Measurements from ENCODE around the gene NOL4L. TPM values are rescaled to one million over a fixed set of nuclear protein-coding genes. Genes with fewer than 3 reads are reported as not detected.

NOL4L gene
- polyA plus RNA-seq, 4 donors: 16.0 to 97.3 (median 24.0) TPM

DNA sequence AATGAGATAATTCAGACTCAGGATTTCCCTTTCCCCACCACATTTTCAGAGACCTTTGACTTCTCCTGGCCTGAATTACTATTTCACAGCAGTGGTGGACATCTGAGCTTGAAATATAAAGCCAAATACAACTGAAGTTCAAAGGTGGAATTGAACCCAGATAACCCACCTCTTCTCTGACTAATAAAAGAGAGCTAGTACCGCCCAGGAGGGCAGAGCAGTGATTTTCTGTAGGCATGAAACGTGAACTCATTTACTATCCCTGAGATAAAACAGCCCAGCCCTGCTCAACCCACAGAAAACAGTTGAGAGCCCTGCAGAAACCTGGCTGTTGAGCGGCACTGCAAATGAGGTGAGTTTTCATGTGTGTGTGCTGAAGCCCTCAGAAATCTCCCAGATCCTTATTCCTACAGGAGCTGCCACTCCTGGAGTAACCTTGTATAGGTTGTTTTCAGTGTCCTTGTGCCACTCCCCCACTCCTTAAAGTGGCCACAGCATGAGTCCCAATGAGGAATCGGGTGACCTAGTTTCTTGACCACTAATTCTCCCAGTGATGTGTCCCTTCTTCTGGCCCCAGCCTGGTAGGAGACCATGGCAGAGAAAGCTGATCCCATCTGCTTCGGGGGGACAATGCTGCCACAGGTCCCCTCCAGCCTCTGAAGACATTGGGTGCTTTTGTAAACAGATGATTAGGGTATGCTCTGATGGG is 99.2 kb downstream of the NOL4L start:
- Histone ChIP-seq H3K36me3 (ENCODE audit: control insufficient read depth in 3 of 3, insufficient read depth in 2 of 3, low read depth in 1 of 3, low read length in 3 of 3) (peaks cover 0 to 15% (median 0%) of the 10 kb centered on the region in 3 donors), H3K4me3 (ENCODE audit: low read depth in 1 of 3, low read length in 3 of 3) (no peak overlapping the region), H3K27ac (ENCODE audit: low read depth in 1 of 3, low read length in 2 of 3) (peak overlapping the region; percentile 80 to 94 (median 82)), H3K27me3 (ENCODE audit: control insufficient read depth in 3 of 3, insufficient read depth in 3 of 3, low read length in 3 of 3) (no peaks in the 10 kb centered on the region), H3K9me3 (ENCODE audit: control insufficient read depth in 2 of 2, insufficient read depth in 1 of 2, low read depth in 1 of 2, low read length in 1 of 2) (no peaks in the 10 kb centered on the region), H3K4me1 (ENCODE audit: control insufficient read depth in 3 of 3, insufficient read depth in 2 of 3, low read depth in 1 of 3, low read length in 2 of 3) (peaks cover 4 to 25% (median 10%) of the 10 kb centered on the region in 3 donors)
- peak; percentile 73 to 89 for DNase-seq
- FAIRE-seq: no peak
- 19 to 56% (median 38%) methylated on average over 5 of the region's 5 CpGs for WGBS, 3 donors

DNA sequence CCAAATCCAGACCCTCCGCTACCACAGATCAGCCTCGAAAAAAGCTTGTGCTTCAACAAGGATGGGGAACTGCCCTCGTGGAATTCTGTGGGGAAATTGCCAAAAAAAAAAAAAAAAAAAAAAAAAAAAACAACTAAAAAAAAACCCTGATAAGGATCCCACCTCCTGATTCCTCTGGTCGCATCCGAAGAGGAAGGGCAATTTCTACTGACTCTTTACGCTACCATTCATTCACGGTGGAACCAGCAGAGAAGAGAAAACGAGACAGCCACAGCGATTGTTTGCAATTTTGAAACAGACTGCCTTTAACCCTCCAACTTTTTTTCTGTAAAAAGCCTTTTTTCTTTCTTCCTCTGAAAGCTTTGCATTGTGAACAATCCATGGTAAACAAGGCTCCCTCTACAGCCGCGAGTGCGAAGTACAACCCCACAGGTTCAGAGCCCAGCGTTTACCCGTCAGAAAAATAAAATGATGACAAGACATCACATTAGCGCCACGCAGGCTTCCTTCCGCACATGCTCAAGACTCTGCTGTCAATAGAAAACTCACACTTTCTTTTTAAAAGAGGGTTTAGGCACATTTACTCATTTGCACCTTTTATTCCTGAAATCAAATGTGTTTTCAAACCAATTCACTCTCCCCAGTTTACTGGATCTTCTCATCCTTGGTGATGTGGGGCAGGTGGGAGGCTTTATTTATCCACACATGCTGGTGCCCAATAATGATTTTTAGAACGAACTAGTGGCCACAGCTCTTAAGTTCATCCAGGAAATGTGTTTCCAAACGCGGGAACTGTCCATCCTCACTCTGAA is 100.0 kb downstream of the NOL4L start:
- Histone ChIP-seq H3K4me1 (ENCODE audit: control insufficient read depth in 3 of 3, insufficient read depth in 2 of 3, low read depth in 1 of 3, low read length in 2 of 3) (peaks cover 8 to 32% (median 18%) of the 10 kb centered on the region in 3 donors), H3K27me3 (ENCODE audit: control insufficient read depth in 3 of 3, insufficient read depth in 3 of 3, low read length in 3 of 3) (no peaks in the 10 kb centered on the region), H3K4me3 (ENCODE audit: low read depth in 1 of 3, low read length in 3 of 3) (peak overlapping the region in 2 of 3 donors; percentile 79 to 90), H3K27ac (ENCODE audit: low read depth in 1 of 3, low read length in 2 of 3) (peak overlapping the region; percentile 80 to 94 (median 82)), H3K9me3 (ENCODE audit: control insufficient read depth in 2 of 2, insufficient read depth in 1 of 2, low read depth in 1 of 2, low read length in 1 of 2) (no peaks in the 10 kb centered on the region), H3K36me3 (ENCODE audit: control insufficient read depth in 3 of 3, insufficient read depth in 2 of 3, low read depth in 1 of 3, low read length in 3 of 3) (peaks cover 0 to 20% (median 0%) of the 10 kb centered on the region in 3 donors)
- 1 to 3% (median 2%) methylated on average over 20 of the region's 20 CpGs for WGBS, 3 donors
- DNase-seq: peak; percentile 87 to 90
- FAIRE-seq: no peak

DNA sequence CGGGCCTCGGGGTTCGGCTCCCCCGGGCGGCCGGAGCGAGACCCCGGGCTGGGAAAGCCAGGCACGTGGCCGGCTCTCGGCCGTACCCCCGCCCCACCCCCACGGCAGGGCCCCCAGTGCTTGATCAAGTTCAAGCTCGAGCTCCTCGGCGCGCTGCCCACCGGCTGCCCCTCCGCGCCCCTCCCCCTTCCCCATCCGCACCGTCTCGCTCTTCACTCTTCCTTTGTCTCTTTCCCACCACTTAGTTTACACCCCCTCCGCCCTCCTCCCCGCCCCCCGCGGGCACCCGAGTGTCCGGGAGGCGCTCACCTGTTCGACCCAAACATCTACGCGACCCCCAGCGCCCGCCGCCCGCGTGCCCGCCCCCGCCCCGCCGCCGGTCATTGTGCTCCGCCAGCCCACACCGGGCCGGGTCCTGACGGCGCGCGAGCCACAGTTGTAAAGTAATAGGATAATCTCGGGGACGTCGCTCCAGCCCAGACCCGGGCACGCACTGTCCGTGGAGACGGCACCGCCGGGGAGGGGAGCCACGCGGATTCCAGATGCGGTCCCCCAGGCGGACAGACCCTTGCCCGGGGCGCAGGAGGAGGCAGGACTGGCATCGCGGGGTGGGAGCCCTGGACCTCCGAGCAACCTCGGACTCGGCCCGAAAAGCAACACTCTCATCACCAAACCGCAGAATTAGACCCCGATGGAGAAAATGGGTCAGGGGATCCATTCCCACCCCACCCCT is 100.7 kb downstream of the NOL4L start:
- Histone ChIP-seq H3K27me3 (ENCODE audit: control insufficient read depth in 3 of 3, insufficient read depth in 3 of 3, low read length in 3 of 3) (no peaks in the 10 kb centered on the region), H3K36me3 (ENCODE audit: control insufficient read depth in 3 of 3, insufficient read depth in 2 of 3, low read depth in 1 of 3, low read length in 3 of 3) (peaks cover 0 to 26% (median 0%) of the 10 kb centered on the region in 3 donors), H3K27ac (ENCODE audit: low read depth in 1 of 3, low read length in 2 of 3) (peak overlapping the region; percentile 69 to 94 (median 82)), H3K4me3 (ENCODE audit: low read depth in 1 of 3, low read length in 3 of 3) (peak overlapping the region; percentile 43 to 90 (median 79)), H3K4me1 (ENCODE audit: control insufficient read depth in 3 of 3, insufficient read depth in 2 of 3, low read depth in 1 of 3, low read length in 2 of 3) (peaks cover 10 to 40% (median 23%) of the 10 kb centered on the region in 3 donors), H3K9me3 (ENCODE audit: control insufficient read depth in 2 of 2, insufficient read depth in 1 of 2, low read depth in 1 of 2, low read length in 1 of 2) (no peaks in the 10 kb centered on the region)
- WGBS, 3 donors: 0 to 1% (median 1%) methylated on average over 37 to 74 of the region's 74 CpGs
- no peak for FAIRE-seq
- peak; percentile 29 to 67 for DNase-seq

DNA sequence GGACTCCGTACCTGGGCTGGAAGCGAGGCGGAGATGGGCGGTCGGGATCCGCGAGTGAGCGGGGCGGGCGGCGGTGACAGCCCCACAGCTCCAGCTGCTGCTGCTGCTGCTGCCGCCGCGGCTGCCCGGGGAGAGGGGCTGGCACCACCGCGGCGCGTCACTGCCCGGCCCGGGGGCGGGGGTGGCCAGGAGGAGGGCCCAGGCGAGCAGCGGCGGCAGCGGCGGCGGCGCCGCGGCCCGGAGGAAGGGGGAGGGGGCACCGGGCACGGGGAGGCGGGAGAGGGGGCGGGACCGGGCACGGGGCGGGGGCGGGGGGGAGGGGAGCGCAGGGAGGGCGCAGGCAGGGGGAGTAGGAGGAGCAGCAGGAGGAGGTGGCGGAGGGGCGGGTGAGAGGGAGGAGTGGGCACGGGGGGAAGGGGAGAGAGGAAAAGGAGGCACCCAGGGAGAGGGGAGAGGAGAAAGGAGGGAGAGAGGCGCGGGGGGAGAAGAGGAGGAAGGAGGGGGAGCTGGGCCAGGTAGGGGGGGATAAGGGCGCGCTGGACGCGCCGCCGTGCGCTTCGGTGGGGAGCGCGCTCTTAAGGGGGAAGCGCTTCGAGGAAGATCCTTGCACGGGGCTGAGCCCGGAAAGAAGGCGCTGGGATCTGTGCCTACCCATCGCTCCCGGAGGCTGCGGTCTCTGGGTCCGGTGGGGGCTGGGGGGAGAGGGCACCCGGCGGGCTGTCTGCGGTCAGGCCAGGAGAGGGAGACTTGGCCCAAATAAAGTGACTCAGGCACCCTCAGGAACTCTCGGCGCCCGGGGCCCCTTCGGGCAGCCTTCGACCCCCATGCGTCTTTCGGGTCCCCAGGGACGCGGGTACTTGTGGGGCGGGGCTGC is 101.5 kb downstream of the NOL4L start:
- H3K4me3 ChIP-seq (ENCODE audit: low read depth in 1 of 3, low read length in 3 of 3): peak overlapping the region; percentile 66 to 90 (median 79)
- 1 to 3% (median 1%) methylated on average over 18 to 77 of the region's 79 CpGs for WGBS, 3 donors
- H3K9me3 ChIP-seq (ENCODE audit: control insufficient read depth in 2 of 2, insufficient read depth in 1 of 2, low read depth in 1 of 2, low read length in 1 of 2): no peaks in the 10 kb centered on the region
- H3K27ac ChIP-seq (ENCODE audit: low read depth in 1 of 3, low read length in 2 of 3): peak overlapping the region; percentile 69 to 94 (median 84)
- H3K36me3 ChIP-seq (ENCODE audit: control insufficient read depth in 3 of 3, insufficient read depth in 2 of 3, low read depth in 1 of 3, low read length in 3 of 3): peaks cover 0 to 34% (median 0%) of the 10 kb centered on the region in 3 donors
- FAIRE-seq: no peak
- DNase-seq: peak; percentile 75 to 91
- no peaks in the 10 kb centered on the region for H3K27me3 ChIP-seq (ENCODE audit: control insufficient read depth in 3 of 3, insufficient read depth in 3 of 3, low read length in 3 of 3)
- peaks cover 10 to 48% (median 23%) of the 10 kb centered on the region in 3 donors for H3K4me1 ChIP-seq (ENCODE audit: control insufficient read depth in 3 of 3, insufficient read depth in 2 of 3, low read depth in 1 of 3, low read length in 2 of 3)

DNA sequence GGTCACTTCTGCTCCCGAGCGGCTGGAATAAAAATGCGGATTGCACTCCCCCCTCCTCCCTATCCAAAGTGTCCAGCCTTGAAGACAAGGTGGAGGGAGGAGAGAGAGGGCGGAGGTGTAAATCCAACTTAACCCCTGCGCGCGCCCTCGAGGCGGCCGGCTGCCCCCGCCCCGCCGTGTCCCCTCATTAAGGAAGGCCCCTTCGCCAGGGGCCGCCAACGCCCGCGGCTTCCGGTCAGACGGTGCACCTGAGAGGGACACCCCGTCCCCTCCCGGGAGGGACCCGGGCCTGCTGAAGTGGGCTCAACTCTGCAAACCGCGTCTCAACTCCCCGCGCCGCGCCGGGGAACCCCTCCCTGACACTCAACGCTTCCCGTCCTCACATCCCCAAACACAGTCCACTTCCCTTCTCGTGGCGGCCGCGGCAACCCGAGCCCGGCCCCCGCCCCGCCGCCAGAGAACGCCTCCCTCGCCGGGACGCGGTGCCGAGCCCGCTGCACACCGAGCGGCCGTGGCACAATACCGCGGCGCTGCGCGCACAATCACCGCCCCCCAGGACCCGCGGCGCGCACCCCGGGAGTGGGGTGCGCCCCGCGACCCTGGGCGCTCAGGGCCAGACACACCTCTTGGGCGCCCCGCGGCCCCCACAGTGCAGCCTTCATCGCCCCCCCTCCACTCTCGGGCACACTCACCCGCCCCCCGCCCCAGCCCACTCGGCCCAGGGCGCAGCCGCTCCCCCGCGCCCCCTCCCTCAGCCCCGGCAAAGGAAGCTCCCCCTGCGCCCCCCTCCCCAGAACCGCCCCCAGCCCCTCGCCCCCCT is 102.5 kb downstream of the NOL4L start:
- peak overlapping the region; percentile 81 to 87 (median 84) for H3K27ac ChIP-seq (ENCODE audit: low read depth in 1 of 3, low read length in 2 of 3)
- peaks cover 0 to 42% (median 0%) of the 10 kb centered on the region in 3 donors for H3K36me3 ChIP-seq (ENCODE audit: control insufficient read depth in 3 of 3, insufficient read depth in 2 of 3, low read depth in 1 of 3, low read length in 3 of 3)
- WGBS, 3 donors: 1 to 4% (median 2%) methylated on average over 31 to 82 of the region's 82 CpGs
- FAIRE-seq (no peak), DNase-seq (peak; percentile 40 to 72)
- H3K4me1 ChIP-seq (ENCODE audit: control insufficient read depth in 3 of 3, insufficient read depth in 2 of 3, low read depth in 1 of 3, low read length in 2 of 3): peaks cover 10 to 57% (median 26%) of the 10 kb centered on the region in 3 donors
- H3K4me3 ChIP-seq (ENCODE audit: low read depth in 1 of 3, low read length in 3 of 3): peak overlapping the region; percentile 66 to 90 (median 77)
- H3K9me3 ChIP-seq (ENCODE audit: control insufficient read depth in 2 of 2, insufficient read depth in 1 of 2, low read depth in 1 of 2, low read length in 1 of 2): no peaks in the 10 kb centered on the region
- H3K27me3 ChIP-seq (ENCODE audit: control insufficient read depth in 3 of 3, insufficient read depth in 3 of 3, low read length in 3 of 3): no peaks in the 10 kb centered on the region

DNA sequence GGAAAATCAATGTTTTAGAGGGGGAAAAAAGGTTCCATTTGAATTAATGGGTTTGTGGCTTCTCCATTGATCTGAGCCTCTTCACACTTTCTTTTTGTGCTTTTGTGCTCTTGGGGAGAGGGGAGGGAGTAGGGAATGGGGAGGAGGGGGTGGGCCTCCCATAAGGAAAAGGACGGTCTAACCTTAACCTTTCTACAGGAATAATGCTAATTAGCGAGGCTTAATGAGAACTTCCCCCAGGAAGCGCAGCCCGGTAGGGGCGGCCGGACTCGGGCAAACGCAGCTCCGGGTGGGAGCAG is 103.0 kb downstream of the NOL4L start:
- no peak for DNase-seq
- Histone ChIP-seq H3K4me1 (ENCODE audit: control insufficient read depth in 3 of 3, insufficient read depth in 2 of 3, low read depth in 1 of 3, low read length in 2 of 3) (peaks cover 12 to 63% (median 26%) of the 10 kb centered on the region in 3 donors), H3K27ac (ENCODE audit: low read depth in 1 of 3, low read length in 2 of 3) (peak overlapping the region; percentile 81 to 87 (median 81)), H3K9me3 (ENCODE audit: control insufficient read depth in 2 of 2, insufficient read depth in 1 of 2, low read depth in 1 of 2, low read length in 1 of 2) (no peaks in the 10 kb centered on the region), H3K36me3 (ENCODE audit: control insufficient read depth in 3 of 3, insufficient read depth in 2 of 3, low read depth in 1 of 3, low read length in 3 of 3) (peaks cover 0 to 43% (median 0%) of the 10 kb centered on the region in 3 donors), H3K4me3 (ENCODE audit: low read depth in 1 of 3, low read length in 3 of 3) (peak overlapping the region; percentile 66 to 90 (median 77)), H3K27me3 (ENCODE audit: control insufficient read depth in 3 of 3, insufficient read depth in 3 of 3, low read length in 3 of 3) (no peaks in the 10 kb centered on the region)
- no peak for FAIRE-seq
- 8 to 42% (median 15%) methylated on average over 9 of the region's 9 CpGs for WGBS, 3 donors
